ENCODE results near the gene CFAP77.

Gene CFAP77

GRCh38 chr9:132584601-132585560 lies 174.9 kb downstream of the CFAP77 start:
- no peak overlapping the region for H3K4me3 ChIP-seq (replicated peaks; ENCODE audit: insufficient read depth, low read length)
- no peak overlapping the region for H3K27ac ChIP-seq (replicated peaks)
- H3K27me3 ChIP-seq (ENCODE audit: insufficient read depth, poor library complexity, severe bottlenecking) = peaks cover 87% of the 10 kb centered on the region
- TF ChIP-seq POLR2AphosphoS5 (IDR thresholded peaks at IDR 0.05; ENCODE audit: low read depth) (no peak), REST (IDR thresholded peaks at IDR 0.05; ENCODE audit: insufficient replicate concordance, low read depth) (no peak), GABPA (IDR thresholded peaks at IDR 0.05; ENCODE audit: low read depth) (no peak), CTCF (IDR thresholded peaks at IDR 0.05; ENCODE audit: insufficient read depth, low read length) (no peak), SPI1 (IDR thresholded peaks at IDR 0.05; ENCODE audit: borderline replicate concordance, low read depth) (no peak)
- DNase-seq (ENCODE audit: low read depth in 1 of 2, low spot score in 1 of 2) = no peak

- Histone ChIP-seq H3K4me3 (replicated peaks; ENCODE audit: insufficient read depth, low read length) (no peak overlapping the region), H3K27ac (replicated peaks) (no peak overlapping the region), H3K27me3 (ENCODE audit: insufficient read depth, poor library complexity, severe bottlenecking) (peaks cover 85% of the 10 kb centered on the region)
- TF ChIP-seq SPI1 (IDR thresholded peaks at IDR 0.05; ENCODE audit: borderline replicate concordance, low read depth) (peak; percentile 92), GABPA (IDR thresholded peaks at IDR 0.05; ENCODE audit: low read depth) (no peak)
- peak in 1 of 2 experiments; percentile 39 for DNase-seq (ENCODE audit: low read depth in 1 of 2, low spot score in 1 of 2)
Measured at GRCh38 chr9:132585954-132586829, 176.2 kb downstream of the CFAP77 start.

- H3K27ac ChIP-seq (replicated peaks) = no peak overlapping the region
- H3K4me3 ChIP-seq (replicated peaks; ENCODE audit: insufficient read depth, low read length) = no peak overlapping the region
- TF ChIP-seq SPI1 (IDR thresholded peaks at IDR 0.05; ENCODE audit: borderline replicate concordance, low read depth) = no peak
- TF ChIP-seq GABPA (IDR thresholded peaks at IDR 0.05; ENCODE audit: low read depth) = no peak
- TF ChIP-seq CTCF (IDR thresholded peaks at IDR 0.05; ENCODE audit: insufficient read depth, low read length) = no peak
- no peak for TF ChIP-seq POLR2AphosphoS5 (IDR thresholded peaks at IDR 0.05; ENCODE audit: low read depth)
- no peak for TF ChIP-seq REST (IDR thresholded peaks at IDR 0.05; ENCODE audit: insufficient replicate concordance, low read depth)
- peaks cover 87% of the 10 kb centered on the region for H3K27me3 ChIP-seq (ENCODE audit: insufficient read depth, poor library complexity, severe bottlenecking)
- DNase-seq (ENCODE audit: low read depth in 1 of 2, low spot score in 1 of 2) = no peak
Measured at GRCh38 chr9:132586830-132587591, 177.0 kb downstream of the CFAP77 start.
